Astrocyte (in vitro differentiated cells and primary cell): ENCODE measurements around the gene ADAM30.

ENCODE experiments used
- EZH2 ChIP-seq: IDR thresholded peaks from 2 replicates; pipeline ENCODE4 v1.6.1; 2012; ENCODE audit warnings: mild to moderate bottlenecking, low read length, inconsistent platforms; ENCODE audit not compliant: insufficient read depth
- TF ChIP-seq, protein P1 (sequence below): IDR thresholded peaks from 2 replicates; pipeline ENCODE4 v1.5.1; 2011; ENCODE audit warnings: low read depth, mild to moderate bottlenecking, inconsistent platforms, low read length, moderate library complexity; ENCODE audit not compliant: insufficient read depth

DNA sequence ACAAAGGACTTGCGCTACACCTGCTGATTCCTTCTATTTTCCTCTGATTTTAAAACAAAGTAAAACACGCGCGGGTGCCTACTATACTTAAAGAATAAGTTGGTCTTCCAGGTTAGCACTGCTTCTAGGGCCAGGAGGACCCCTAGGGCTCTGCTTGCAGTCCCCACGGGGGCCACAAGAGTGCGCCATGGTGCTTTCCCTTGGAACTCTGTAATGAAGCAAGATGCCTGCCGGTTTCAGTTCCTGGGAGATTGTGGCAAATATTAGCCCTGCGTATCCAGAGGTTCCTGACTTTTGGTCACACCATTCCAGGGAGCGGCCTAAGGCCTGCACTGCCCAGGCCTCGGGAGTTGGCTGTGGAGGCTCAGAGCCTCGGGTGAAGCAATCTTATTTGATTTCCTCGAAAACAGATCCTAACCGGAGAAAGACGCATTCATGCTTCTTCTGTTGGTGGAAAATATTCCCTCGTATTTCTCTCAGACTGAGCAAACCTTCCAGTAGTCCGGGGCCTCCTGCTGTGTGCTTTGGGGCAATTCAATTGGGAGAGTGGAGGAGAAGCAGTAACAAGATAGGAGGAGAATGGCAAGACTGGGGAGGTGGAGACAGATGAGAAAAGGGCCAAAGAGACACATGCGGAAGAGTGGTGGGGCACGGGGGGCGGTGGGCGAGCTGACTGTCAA lies 25.3 kb downstream of the ADAM30 start:
- no peak for TF ChIP-seq EZH2
- TF ChIP-seq, protein P1, sequence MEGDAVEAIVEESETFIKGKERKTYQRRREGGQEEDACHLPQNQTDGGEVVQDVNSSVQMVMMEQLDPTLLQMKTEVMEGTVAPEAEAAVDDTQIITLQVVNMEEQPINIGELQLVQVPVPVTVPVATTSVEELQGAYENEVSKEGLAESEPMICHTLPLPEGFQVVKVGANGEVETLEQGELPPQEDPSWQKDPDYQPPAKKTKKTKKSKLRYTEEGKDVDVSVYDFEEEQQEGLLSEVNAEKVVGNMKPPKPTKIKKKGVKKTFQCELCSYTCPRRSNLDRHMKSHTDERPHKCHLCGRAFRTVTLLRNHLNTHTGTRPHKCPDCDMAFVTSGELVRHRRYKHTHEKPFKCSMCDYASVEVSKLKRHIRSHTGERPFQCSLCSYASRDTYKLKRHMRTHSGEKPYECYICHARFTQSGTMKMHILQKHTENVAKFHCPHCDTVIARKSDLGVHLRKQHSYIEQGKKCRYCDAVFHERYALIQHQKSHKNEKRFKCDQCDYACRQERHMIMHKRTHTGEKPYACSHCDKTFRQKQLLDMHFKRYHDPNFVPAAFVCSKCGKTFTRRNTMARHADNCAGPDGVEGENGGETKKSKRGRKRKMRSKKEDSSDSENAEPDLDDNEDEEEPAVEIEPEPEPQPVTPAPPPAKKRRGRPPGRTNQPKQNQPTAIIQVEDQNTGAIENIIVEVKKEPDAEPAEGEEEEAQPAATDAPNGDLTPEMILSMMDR: peak; percentile 97
